ENCODE measurements around the gene EHMT1. TPM values are rescaled to one million over a fixed set of nuclear protein-coding genes. Genes with fewer than 3 reads are reported as not detected.

EHMT1 gene
- total RNA-seq, 1 donor from 2014 or later = 64.5 TPM

DNA sequence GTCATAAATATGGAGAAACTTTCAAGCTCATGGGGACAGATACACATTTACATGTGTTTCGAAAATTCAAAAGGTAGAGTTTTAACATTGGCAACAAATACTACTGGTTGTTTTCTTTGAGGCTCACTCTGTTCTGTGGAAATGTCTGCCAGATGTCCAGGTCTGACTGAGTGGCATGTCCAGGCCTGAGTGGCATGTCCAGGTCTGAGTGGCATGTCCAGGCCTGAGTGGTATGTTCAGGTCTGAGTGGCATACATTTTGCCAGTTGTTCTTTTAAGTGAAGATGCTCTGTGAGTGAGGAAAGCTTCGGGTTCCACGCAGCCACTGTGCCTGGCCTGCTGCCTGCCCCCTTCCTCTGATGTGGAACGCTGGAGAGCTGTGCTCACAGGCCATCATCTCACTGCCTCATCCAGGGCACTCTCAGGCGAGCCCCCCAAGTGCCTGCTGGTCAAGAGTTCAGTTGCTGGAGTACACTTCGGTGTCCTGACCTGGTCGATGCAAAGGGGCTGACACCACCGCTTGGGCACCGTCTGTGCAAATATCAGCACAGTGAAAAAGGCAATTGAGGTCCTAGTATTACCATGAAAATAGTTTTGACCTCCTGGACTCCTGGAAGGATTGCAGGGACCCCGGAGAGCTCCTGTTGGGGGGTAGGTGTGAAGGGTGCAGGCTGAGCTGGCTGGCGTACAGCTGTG, 89.9 kb downstream of the EHMT1 start:
- H3K9ac ChIP-seq (ENCODE audit: low read length) = no peak overlapping the region
- H3K27me3 ChIP-seq (ENCODE audit: insufficient read depth, low read length) = no peaks in the 10 kb centered on the region
- no peak overlapping the region for H3K4me3 ChIP-seq (ENCODE audit: insufficient read depth, low read depth, low read length)
- H3K9me3 ChIP-seq (ENCODE audit: insufficient read depth, low read depth, low read length) = no peaks in the 10 kb centered on the region
- no peak for DNase-seq (ENCODE audit: low read depth)
- FAIRE-seq = no peak
- Mint-ChIP-seq H3K36me3 (ENCODE audit: low read depth, unreplicated experiment) (peaks cover 18% of the 10 kb centered on the region), H3K27me3 (ENCODE audit: low read depth, unreplicated experiment) (no peaks in the 10 kb centered on the region), H3K4me3 (ENCODE audit: unreplicated experiment) (no peak overlapping the region), H3K9me3 (ENCODE audit: unreplicated experiment) (no peaks in the 10 kb centered on the region), H3K27ac (ENCODE audit: unreplicated experiment) (no peak overlapping the region), H3K4me1 (ENCODE audit: low read depth, unreplicated experiment) (peaks cover 13% of the 10 kb centered on the region)
- H3K4me1 ChIP-seq (ENCODE audit: insufficient read depth, low read length) = no peaks in the 10 kb centered on the region
- peaks cover 77% of the 10 kb centered on the region for H4K20me1 ChIP-seq (ENCODE audit: insufficient read depth, low read length)
- peaks cover 78% of the 10 kb centered on the region for H3K79me2 ChIP-seq (ENCODE audit: insufficient read depth, low read length)
- H3K36me3 ChIP-seq (ENCODE audit: insufficient read depth, low read length) = no peaks in the 10 kb centered on the region
- H2AFZ ChIP-seq (ENCODE audit: low read depth, low read length) = no peak overlapping the region
- no peak for TF ChIP-seq CTCF (IDR thresholded peaks at IDR 0.05; ENCODE audit: insufficient read depth, low read depth, low read length)
- TF ChIP-seq EZH2 (IDR thresholded peaks at IDR 0.05; ENCODE audit: insufficient read depth, low read length) = no peak
- H3K27ac ChIP-seq (ENCODE audit: low read depth, low read length) = no peak overlapping the region
- no peak overlapping the region for H3K4me2 ChIP-seq (ENCODE audit: low read length)

DNA sequence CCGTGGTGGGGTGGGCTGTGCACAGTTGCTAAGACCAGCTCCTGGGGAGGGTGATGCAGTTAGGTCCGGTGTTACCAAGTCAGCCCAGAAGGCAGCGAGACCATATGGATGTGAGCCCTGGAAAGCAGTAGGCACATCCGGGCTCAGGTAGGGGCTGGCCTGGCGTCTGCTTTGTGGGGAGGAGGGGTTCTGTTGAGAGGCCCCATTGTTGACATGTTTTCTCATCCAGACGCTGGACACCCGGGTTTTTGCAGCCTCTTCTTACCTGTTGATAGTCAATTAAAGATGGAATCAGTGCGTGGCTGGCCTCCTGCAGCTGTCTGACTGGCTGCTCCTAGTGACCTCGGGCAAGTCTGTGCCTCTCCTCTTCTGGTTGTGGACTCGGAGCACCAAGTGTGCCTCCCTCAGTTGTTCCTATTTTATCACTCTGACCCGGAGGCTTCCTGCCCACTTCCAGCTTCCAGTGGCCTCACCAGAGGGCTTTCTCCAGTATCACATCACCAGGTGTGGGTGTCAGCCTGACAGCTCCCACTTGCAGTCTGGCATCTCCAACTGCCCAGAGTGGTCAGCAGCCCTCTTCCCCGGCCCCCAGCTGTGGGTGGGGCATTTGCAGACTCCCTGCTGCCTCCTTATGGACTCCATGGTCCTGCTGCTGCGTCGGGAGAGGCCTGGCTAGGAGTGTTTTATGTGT, 90.8 kb downstream of the EHMT1 start:
- Histone ChIP-seq H3K9ac (ENCODE audit: low read length) (no peak overlapping the region), H3K36me3 (ENCODE audit: insufficient read depth, low read length) (no peaks in the 10 kb centered on the region), H3K27me3 (ENCODE audit: insufficient read depth, low read length) (no peaks in the 10 kb centered on the region), H3K9me3 (ENCODE audit: insufficient read depth, low read depth, low read length) (no peaks in the 10 kb centered on the region), H4K20me1 (ENCODE audit: insufficient read depth, low read length) (peaks cover 75% of the 10 kb centered on the region), H3K4me3 (ENCODE audit: insufficient read depth, low read depth, low read length) (no peak overlapping the region), H3K4me1 (ENCODE audit: insufficient read depth, low read length) (no peaks in the 10 kb centered on the region), H3K79me2 (ENCODE audit: insufficient read depth, low read length) (peaks cover 78% of the 10 kb centered on the region), H3K4me2 (ENCODE audit: low read length) (no peak overlapping the region), H3K27ac (ENCODE audit: low read depth, low read length) (no peak overlapping the region), H2AFZ (ENCODE audit: low read depth, low read length) (no peak overlapping the region)
- Mint-ChIP-seq H3K36me3 (ENCODE audit: low read depth, unreplicated experiment) (peaks cover 16% of the 10 kb centered on the region), H3K9me3 (ENCODE audit: unreplicated experiment) (no peaks in the 10 kb centered on the region), H3K4me3 (ENCODE audit: unreplicated experiment) (no peak overlapping the region), H3K27ac (ENCODE audit: unreplicated experiment) (no peak overlapping the region), H3K4me1 (ENCODE audit: low read depth, unreplicated experiment) (peaks cover 9% of the 10 kb centered on the region), H3K27me3 (ENCODE audit: low read depth, unreplicated experiment) (no peaks in the 10 kb centered on the region)
- FAIRE-seq = no peak
- TF ChIP-seq EZH2 (IDR thresholded peaks at IDR 0.05; ENCODE audit: insufficient read depth, low read length) (no peak), CTCF (IDR thresholded peaks at IDR 0.05; ENCODE audit: insufficient read depth, low read depth, low read length) (no peak)
- DNase-seq (ENCODE audit: low read depth) = no peak

DNA sequence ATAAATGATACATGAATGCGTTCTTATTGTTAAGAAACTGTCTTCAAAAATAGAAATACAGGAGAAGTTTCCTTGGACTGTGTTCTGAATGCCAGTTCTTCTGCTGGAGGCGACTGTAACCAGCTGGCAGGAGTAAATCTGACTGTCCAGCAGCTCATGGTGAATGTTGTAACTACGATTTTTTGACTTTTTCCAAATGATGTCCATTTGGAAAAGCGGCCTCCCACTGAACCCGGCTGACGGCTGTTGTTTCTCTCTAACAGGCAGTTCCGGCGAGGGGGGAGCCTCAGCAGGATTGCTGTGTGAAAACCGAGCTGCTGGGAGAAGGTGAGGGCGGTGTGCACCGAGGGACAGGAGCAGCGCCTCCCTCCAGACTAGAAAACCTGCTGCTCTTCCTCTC, 91.9 kb downstream of the EHMT1 start:
- H3K9me3 Mint-ChIP-seq (ENCODE audit: unreplicated experiment) = no peaks in the 10 kb centered on the region
- Histone ChIP-seq H3K9me3 (ENCODE audit: insufficient read depth, low read depth, low read length) (no peaks in the 10 kb centered on the region), H3K36me3 (ENCODE audit: insufficient read depth, low read length) (no peaks in the 10 kb centered on the region), H4K20me1 (ENCODE audit: insufficient read depth, low read length) (peaks cover 70% of the 10 kb centered on the region), H3K79me2 (ENCODE audit: insufficient read depth, low read length) (peaks cover 81% of the 10 kb centered on the region), H3K4me2 (ENCODE audit: low read length) (no peak overlapping the region), H3K9ac (ENCODE audit: low read length) (no peak overlapping the region), H3K27me3 (ENCODE audit: insufficient read depth, low read length) (no peaks in the 10 kb centered on the region), H3K4me3 (ENCODE audit: insufficient read depth, low read depth, low read length) (no peak overlapping the region), H3K4me1 (ENCODE audit: insufficient read depth, low read length) (no peaks in the 10 kb centered on the region), H3K27ac (ENCODE audit: low read depth, low read length) (no peak overlapping the region), H2AFZ (ENCODE audit: low read depth, low read length) (no peak overlapping the region)
- no peaks in the 10 kb centered on the region for H3K27me3 Mint-ChIP-seq (ENCODE audit: low read depth, unreplicated experiment)
- no peak for FAIRE-seq
- DNase-seq (ENCODE audit: low read depth) = no peak
- H3K4me1 Mint-ChIP-seq (ENCODE audit: low read depth, unreplicated experiment) = peaks cover 9% of the 10 kb centered on the region
- TF ChIP-seq CTCF (IDR thresholded peaks at IDR 0.05; ENCODE audit: insufficient read depth, low read depth, low read length) = no peak
- H3K36me3 Mint-ChIP-seq (ENCODE audit: low read depth, unreplicated experiment) = peaks cover 26% of the 10 kb centered on the region
- no peak overlapping the region for H3K4me3 Mint-ChIP-seq (ENCODE audit: unreplicated experiment)
- H3K27ac Mint-ChIP-seq (ENCODE audit: unreplicated experiment) = no peak overlapping the region

All from astrocyte (in vitro differentiated cells and primary cell).